HEK293 (cell line): ENCODE measurements around the gene DICER1.

Experiments used
- CTCF ChIA-PET: fragments of 350-600 bp; formaldehyde crosslinking; extraction: SDS; loops from one replicate; lab custom pipeline; 2021; ENCODE audit warnings: antibody characterized with exemption; lab: Yijun Ruan, JAX
- POLR2A ChIA-PET: fragments of 300-600 bp; formaldehyde crosslinking; extraction: SDS; loops from one replicate; lab custom pipeline; 2020; ENCODE audit warnings: antibody characterized with exemption, inconsistent platforms; lab: Yijun Ruan, JAX
- H3K27ac ChIP-seq: fragments of 200-500 bp; sonication (Bioruptor generic); 2 replicates; pipeline ENCODE4 v1.5.1; 2014; ENCODE audit warnings: low read depth, low read length, control low read depth, inconsistent platforms; ENCODE audit errors: extremely low read depth
- H3K36me3 ChIP-seq, 2 experiments: fragments of 200-500 bp in 1 of 2; sonication (Bioruptor generic) in 1 of 2; 1 replicate in 1 of 2; 2 replicates in 1 of 2; pipeline ENCODE4 v1.5.1; 2014 to 2017; ENCODE audit warnings: inconsistent platforms in 2 of 2, low read length in 2 of 2; ENCODE audit not compliant: control insufficient read depth in 2 of 2, insufficient read depth in 1 of 2
- H3K4me1 ChIP-seq: fragments of 200-500 bp; sonication (Bioruptor generic); 2 replicates; pipeline ENCODE4 v1.5.1; 2014; ENCODE audit warnings: mild to moderate bottlenecking, low read length, inconsistent platforms; ENCODE audit not compliant: control insufficient read depth, insufficient read depth
- H3K4me3 ChIP-seq: 2 replicates; pipeline ENCODE4 v1.5.1; 2011; ENCODE audit warnings: low read depth, mild to moderate bottlenecking, control low read depth, low read length, moderate library complexity
- H3K9me3 ChIP-seq: fragments of 200-500 bp; sonication (Bioruptor generic); 2 replicates; pipeline ENCODE4 v1.5.1; 2014; ENCODE audit warnings: low read depth, low read length, inconsistent platforms; ENCODE audit not compliant: control insufficient read depth, insufficient read depth
- EGR2 ChIP-seq: fragments of 450-650 bp; formaldehyde crosslinking; IDR thresholded peaks from 2 replicates; pipeline ENCODE4 v1.5.1; 2016; ENCODE audit warnings: low read depth, missing biosample characterization, missing genetic modification characterization
- SP7 ChIP-seq: fragments of 450-650 bp; formaldehyde crosslinking; IDR thresholded peaks from 2 replicates; pipeline ENCODE4 v1.5.1; 2016; ENCODE audit warnings: missing biosample characterization, missing genetic modification characterization
- ZEB2 ChIP-seq: fragments of 450-650 bp; formaldehyde crosslinking; IDR thresholded peaks from 2 replicates; pipeline ENCODE4 v1.5.1; 2016; ENCODE audit warnings: missing biosample characterization, missing genetic modification characterization
- ZFHX2 ChIP-seq: fragments of 450-650 bp; formaldehyde crosslinking; conservative IDR thresholded peaks from 2 replicates; pipeline ENCODE4 v1.5.1; 2016; ENCODE audit warnings: missing biosample characterization, missing genetic modification characterization
- ZNF140 ChIP-seq: fragments of 450-650 bp; formaldehyde crosslinking; IDR thresholded peaks from 2 replicates; pipeline ENCODE4 v1.5.1; 2016; ENCODE audit warnings: missing biosample characterization, missing genetic modification characterization
- ZNF16 ChIP-seq: fragments of 450-650 bp; formaldehyde crosslinking; IDR thresholded peaks from 2 replicates; pipeline ENCODE4 v1.5.1; 2016; ENCODE audit warnings: low read depth, missing biosample characterization, missing genetic modification characterization
- ZNF292 ChIP-seq: fragments of 450-650 bp; formaldehyde crosslinking; IDR thresholded peaks from 2 replicates; pipeline ENCODE4 v1.5.1; 2016; ENCODE audit warnings: low read depth, missing biosample characterization, missing genetic modification characterization, borderline replicate concordance
- ZNF341 ChIP-seq: fragments of 450-650 bp; formaldehyde crosslinking; IDR thresholded peaks from 2 replicates; pipeline ENCODE4; 2016; ENCODE audit warnings: low read depth, missing biosample characterization, missing genetic modification characterization
- ZNF366 ChIP-seq: fragments of 450-650 bp; formaldehyde crosslinking; conservative IDR thresholded peaks from 2 replicates; pipeline ENCODE4 v1.5.1; 2016; ENCODE audit warnings: missing biosample characterization, missing genetic modification characterization
- ZNF544 ChIP-seq: fragments of 450-650 bp; formaldehyde crosslinking; IDR thresholded peaks from 2 replicates; pipeline ENCODE4 v1.5.0; 2017; ENCODE audit warnings: missing biosample characterization, missing genetic modification characterization
- ZNF654 ChIP-seq: fragments of 450-650 bp; formaldehyde crosslinking; IDR thresholded peaks from 2 replicates; pipeline ENCODE4 v1.5.1; 2016; ENCODE audit warnings: low read depth, missing biosample characterization, missing genetic modification characterization
- ZNF670 ChIP-seq: fragments of 450-650 bp; formaldehyde crosslinking; IDR thresholded peaks from 2 replicates; pipeline ENCODE4 v1.5.1; 2016; ENCODE audit warnings: missing biosample characterization, missing genetic modification characterization, low read depth
- ZNF785 ChIP-seq: fragments of 450-650 bp; formaldehyde crosslinking; IDR thresholded peaks from 2 replicates; pipeline ENCODE4 v1.5.1; 2016; ENCODE audit warnings: missing biosample characterization, missing genetic modification characterization
- TF ChIP-seq, protein P1 (sequence below): fragments of 450-650 bp; formaldehyde crosslinking; IDR thresholded peaks from 2 replicates; pipeline ENCODE4 v1.5.1; 2016; ENCODE audit warnings: missing biosample characterization, missing genetic modification characterization
- TF ChIP-seq, protein P2 (sequence below): fragments of 450-650 bp; formaldehyde crosslinking; IDR thresholded peaks from 2 replicates; pipeline ENCODE4 v1.5.1; 2017; ENCODE audit warnings: missing biosample characterization, missing genetic modification characterization
- TF ChIP-seq, protein P3 (sequence below): fragments of 450-650 bp; formaldehyde crosslinking; IDR thresholded peaks from 2 replicates; pipeline ENCODE4 v1.5.1; 2016; ENCODE audit warnings: missing biosample characterization, missing genetic modification characterization

Gene DICER1

DNA sequence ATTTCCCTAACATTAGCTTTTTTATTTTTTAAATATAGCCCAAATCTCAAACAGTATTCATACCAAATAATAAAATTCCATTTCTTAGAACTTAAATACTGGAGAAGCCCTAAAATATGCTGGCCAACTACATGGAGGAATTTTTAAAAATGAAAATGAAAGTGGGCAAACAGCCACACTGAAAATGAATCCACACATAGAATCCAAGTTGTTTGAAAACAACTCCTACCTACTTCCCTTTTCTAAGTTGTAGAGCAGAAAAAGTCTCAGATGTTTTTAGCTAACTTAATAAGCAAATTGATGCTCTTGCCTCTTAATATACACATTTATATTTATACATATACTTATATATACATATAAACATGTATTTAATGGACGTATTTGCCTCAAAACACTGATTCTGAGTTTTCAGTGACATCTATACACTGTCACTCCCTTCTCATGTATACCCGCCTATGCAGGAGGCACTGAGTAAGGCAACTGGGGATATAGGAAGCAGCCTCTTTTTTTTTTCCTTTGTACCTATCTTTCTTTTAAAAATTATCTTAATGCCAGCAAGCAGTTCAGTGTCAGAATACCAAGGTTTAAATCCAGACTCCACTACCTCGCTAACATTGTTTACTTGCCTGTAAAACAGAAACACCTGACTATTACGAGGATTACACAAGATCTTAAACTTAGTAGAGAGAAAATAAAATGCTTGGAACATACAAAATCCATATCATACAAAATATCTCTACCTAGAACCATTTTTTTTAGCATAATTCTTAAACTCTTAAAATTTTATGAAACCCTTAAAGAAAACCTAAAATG, 13.3 kb downstream of the DICER1 start (continued):
- TF ChIP-seq, protein P1, sequence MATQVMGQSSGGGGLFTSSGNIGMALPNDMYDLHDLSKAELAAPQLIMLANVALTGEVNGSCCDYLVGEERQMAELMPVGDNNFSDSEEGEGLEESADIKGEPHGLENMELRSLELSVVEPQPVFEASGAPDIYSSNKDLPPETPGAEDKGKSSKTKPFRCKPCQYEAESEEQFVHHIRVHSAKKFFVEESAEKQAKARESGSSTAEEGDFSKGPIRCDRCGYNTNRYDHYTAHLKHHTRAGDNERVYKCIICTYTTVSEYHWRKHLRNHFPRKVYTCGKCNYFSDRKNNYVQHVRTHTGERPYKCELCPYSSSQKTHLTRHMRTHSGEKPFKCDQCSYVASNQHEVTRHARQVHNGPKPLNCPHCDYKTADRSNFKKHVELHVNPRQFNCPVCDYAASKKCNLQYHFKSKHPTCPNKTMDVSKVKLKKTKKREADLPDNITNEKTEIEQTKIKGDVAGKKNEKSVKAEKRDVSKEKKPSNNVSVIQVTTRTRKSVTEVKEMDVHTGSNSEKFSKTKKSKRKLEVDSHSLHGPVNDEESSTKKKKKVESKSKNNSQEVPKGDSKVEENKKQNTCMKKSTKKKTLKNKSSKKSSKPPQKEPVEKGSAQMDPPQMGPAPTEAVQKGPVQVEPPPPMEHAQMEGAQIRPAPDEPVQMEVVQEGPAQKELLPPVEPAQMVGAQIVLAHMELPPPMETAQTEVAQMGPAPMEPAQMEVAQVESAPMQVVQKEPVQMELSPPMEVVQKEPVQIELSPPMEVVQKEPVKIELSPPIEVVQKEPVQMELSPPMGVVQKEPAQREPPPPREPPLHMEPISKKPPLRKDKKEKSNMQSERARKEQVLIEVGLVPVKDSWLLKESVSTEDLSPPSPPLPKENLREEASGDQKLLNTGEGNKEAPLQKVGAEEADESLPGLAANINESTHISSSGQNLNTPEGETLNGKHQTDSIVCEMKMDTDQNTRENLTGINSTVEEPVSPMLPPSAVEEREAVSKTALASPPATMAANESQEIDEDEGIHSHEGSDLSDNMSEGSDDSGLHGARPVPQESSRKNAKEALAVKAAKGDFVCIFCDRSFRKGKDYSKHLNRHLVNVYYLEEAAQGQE (tag by site-specific recombination) = no peak
- no peak for TF ChIP-seq ZNF292 (tag by site-specific recombination)
- no peak for TF ChIP-seq ZNF654
- no peak for TF ChIP-seq ZNF544 (tag by site-specific recombination)
- TF ChIP-seq ZNF341 = no peak
- TF ChIP-seq ZFHX2 (tag by site-specific recombination) = no peak
- TF ChIP-seq ZNF785 (tag by site-specific recombination) = no peak

DNA sequence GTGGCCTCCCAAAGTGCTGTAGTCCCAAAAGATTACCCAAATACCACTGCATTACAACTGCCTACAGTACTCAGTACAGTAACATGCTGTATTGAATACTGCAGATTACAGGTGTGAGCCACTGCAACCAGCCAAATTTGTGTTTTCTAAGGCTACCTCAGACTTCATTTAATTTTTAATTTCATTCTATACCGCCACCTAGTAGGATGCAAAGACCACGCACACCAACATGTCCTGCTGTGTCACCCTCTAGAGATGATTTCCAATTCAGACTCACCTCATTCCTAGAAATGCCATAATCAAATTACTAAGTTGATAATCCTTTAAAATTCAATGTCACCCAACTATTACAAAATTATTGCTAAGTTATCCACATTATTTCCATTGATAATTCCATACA, 15.1 kb downstream of the DICER1 start:
- peaks cover 23% of the 10 kb centered on the region for H3K4me1 ChIP-seq
- TF ChIP-seq ZNF16 (tag by site-specific recombination) = no peak
- no peak for TF ChIP-seq ZEB2 (tag by site-specific recombination)
- no peak for TF ChIP-seq ZNF366 (tag by site-specific recombination)
- H3K27ac ChIP-seq = no peak overlapping the region
- ChIA-PET POLR2A (no interaction called here), CTCF (no interaction called here)
- peaks cover 0 to 6% of the 10 kb centered on the region in 2 experiments; a peak in 1 of 3 replicates for H3K36me3 ChIP-seq
- H3K4me3 ChIP-seq = no peak overlapping the region
- H3K9me3 ChIP-seq = no peaks in the 10 kb centered on the region

DNA sequence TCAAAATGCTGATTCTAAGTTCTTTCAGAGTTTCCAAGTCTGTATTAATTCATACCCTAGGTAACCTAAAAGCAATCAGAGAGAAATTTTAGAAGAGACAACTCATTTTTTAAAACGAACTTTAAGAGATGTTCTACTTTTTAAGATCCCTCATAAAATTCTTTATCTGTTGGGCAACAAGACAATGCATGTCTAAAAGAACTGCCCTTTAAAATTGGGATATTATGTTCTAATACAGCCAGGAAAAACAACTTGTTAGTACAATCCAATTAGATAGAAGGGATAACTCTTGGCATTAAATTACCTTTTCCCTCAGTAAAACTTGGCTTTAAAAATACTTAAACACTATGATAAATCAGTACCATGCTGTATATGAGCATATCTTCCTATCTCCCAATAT, 15.6 kb downstream of the DICER1 start:
- H3K4me3 ChIP-seq = no peak overlapping the region
- no peak overlapping the region for H3K27ac ChIP-seq
- CTCF ChIA-PET = no interaction called here
- H3K9me3 ChIP-seq = no peaks in the 10 kb centered on the region
- POLR2A ChIA-PET = no interaction called here
- TF ChIP-seq ZNF670 (tag by site-specific recombination) = no peak
- TF ChIP-seq, protein P2, sequence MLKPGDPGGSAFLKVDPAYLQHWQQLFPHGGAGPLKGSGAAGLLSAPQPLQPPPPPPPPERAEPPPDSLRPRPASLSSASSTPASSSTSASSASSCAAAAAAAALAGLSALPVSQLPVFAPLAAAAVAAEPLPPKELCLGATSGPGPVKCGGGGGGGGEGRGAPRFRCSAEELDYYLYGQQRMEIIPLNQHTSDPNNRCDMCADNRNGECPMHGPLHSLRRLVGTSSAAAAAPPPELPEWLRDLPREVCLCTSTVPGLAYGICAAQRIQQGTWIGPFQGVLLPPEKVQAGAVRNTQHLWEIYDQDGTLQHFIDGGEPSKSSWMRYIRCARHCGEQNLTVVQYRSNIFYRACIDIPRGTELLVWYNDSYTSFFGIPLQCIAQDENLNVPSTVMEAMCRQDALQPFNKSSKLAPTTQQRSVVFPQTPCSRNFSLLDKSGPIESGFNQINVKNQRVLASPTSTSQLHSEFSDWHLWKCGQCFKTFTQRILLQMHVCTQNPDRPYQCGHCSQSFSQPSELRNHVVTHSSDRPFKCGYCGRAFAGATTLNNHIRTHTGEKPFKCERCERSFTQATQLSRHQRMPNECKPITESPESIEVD (tag by site-specific recombination) = peak; percentile 64
- H3K36me3 ChIP-seq = peaks cover 0 to 6% of the 10 kb centered on the region in 2 experiments; a peak in 1 of 3 replicates
- peaks cover 23% of the 10 kb centered on the region for H3K4me1 ChIP-seq

DNA sequence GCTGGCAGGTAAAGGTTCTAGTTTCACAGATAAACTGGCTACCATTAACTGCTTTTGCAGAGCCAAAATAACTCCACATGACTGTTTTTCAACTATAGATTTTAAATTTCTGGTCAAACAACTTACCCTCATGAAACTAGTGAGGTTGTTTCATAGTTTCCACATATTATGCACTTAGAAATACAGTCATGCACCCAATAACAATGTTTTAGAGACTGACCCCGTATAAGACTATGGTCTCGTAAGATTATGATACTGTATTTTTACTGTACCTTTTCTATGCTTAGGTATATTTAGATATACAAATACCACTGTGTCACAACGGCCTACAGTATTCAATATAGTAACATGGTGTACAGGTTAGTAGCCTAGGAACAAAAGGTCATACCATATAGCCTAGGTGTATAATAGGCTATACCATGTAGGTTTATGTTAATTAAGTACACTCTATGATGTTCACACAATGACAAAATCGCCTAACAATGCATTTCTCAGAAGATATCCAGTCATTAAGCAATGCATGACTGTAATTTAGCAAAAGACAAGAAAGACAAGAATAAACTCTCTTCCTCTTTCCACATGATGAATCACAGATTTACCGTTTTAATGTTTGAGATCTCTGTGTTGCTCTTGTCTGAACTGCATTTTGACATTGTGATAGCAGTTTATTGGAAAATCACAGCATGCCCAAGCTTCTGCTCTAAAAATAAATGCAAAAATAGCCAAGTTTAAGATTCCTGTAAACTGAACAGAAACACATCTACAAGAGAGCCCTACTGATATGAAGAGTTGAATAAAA, 17.1 kb downstream of the DICER1 start:
- Histone ChIP-seq H3K4me1 (peaks cover 23% of the 10 kb centered on the region), H3K9me3 (no peaks in the 10 kb centered on the region), H3K36me3 (peaks cover 0 to 8% of the 10 kb centered on the region in 2 experiments; a peak in 1 of 3 replicates), H3K27ac (no peak overlapping the region), H3K4me3 (no peak overlapping the region)
- TF ChIP-seq EGR2 (tag by site-specific recombination) (no peak), SP7 (tag by site-specific recombination) (no peak), ZNF140 (tag by site-specific recombination) (no peak)
- TF ChIP-seq, protein P3, sequence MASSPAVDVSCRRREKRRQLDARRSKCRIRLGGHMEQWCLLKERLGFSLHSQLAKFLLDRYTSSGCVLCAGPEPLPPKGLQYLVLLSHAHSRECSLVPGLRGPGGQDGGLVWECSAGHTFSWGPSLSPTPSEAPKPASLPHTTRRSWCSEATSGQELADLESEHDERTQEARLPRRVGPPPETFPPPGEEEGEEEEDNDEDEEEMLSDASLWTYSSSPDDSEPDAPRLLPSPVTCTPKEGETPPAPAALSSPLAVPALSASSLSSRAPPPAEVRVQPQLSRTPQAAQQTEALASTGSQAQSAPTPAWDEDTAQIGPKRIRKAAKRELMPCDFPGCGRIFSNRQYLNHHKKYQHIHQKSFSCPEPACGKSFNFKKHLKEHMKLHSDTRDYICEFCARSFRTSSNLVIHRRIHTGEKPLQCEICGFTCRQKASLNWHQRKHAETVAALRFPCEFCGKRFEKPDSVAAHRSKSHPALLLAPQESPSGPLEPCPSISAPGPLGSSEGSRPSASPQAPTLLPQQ = peak; percentile 37; the same call in 1 of the 2 replicates
- ChIA-PET CTCF (no interaction called here), POLR2A (no interaction called here)
